Adrenal gland (tissue), 5 donors: ENCODE measurements around the gene CFAP298.

ENCODE experiments used
- CTCF ChIP-seq, 6 experiments: fragments of 450-650 bp in 4 of 6; fragments of 200-600 bp in 2 of 6; sonication (generic) in 1 of 6; IDR thresholded peaks; 1 replicate in 5 of 6; 2 replicates in 1 of 6; pipeline versions ENCODE4 v1.5.1 to v1.8.0; 2016 to 2021; ENCODE audit warnings: antibody characterized with exemption in 6 of 6, mild to moderate bottlenecking in 2 of 6, moderate library complexity in 1 of 6
- POLR2A ChIP-seq, 2 donors: fragments of 450-650 bp; IDR thresholded peaks; one replicate each; pipeline ENCODE4 v1.6.1; 2017; ENCODE audit warnings: antibody characterized with exemption in 2 of 2, mild to moderate bottlenecking in 2 of 2, moderate library complexity in 1 of 2
- donor health status: DM: no; HTN: no; CAD: no.

- TF ChIP-seq CTCF (IDR thresholded peaks at IDR 0.05) (no peak), POLR2A (IDR thresholded peaks at IDR 0.05) (no peak)
Observed at GRCh38 chr21:32584472-32584871, 27.7 kb downstream of the CFAP298 start.
